ENCODE measurements around the gene ADGRG6.

ADGRG6 gene

DNA sequence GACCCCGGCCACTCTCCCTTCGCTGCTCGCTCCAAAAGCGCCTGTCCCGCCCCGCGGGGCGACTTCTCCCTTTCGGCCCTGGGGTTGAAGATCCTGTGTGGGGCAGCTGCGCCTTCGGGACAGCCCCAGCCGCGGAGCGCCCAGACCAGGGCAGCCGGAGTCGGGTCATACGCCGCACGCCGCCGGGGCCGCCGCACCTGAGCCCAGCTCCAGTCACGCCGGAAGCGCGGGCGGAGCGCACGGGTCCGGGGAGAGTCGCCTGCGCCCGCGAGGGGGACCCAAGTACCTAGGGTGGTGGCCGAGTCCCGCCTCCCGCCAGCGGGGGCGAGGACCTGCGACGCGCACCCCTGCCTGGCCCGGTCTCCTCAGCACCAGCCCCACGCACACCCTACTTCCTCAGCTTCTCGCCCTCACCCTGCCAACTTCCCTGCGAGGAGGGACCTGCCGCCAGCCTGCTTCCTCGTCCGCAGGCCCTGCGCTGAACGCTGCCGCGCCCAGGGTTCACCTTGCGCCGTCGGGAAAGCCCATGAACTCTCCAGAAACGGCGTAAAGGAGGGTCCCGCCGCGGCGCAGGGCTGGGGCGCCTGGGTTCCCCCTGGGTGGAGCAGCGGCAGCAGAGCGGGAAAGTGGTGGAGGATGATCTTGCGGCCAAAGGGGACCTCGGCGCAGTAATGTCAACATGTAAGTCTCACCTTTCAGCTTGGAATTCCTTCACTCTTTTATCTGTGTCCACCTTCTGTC lies at the start of gene ADGRG6:
Gene ADGRG6, plus strand, starts transcription at position 357 of the 741 bp plus-strand sequence. Its CDS starts 323 bp downstream, at position 680.
- TF ChIP-seq, protein P1, sequence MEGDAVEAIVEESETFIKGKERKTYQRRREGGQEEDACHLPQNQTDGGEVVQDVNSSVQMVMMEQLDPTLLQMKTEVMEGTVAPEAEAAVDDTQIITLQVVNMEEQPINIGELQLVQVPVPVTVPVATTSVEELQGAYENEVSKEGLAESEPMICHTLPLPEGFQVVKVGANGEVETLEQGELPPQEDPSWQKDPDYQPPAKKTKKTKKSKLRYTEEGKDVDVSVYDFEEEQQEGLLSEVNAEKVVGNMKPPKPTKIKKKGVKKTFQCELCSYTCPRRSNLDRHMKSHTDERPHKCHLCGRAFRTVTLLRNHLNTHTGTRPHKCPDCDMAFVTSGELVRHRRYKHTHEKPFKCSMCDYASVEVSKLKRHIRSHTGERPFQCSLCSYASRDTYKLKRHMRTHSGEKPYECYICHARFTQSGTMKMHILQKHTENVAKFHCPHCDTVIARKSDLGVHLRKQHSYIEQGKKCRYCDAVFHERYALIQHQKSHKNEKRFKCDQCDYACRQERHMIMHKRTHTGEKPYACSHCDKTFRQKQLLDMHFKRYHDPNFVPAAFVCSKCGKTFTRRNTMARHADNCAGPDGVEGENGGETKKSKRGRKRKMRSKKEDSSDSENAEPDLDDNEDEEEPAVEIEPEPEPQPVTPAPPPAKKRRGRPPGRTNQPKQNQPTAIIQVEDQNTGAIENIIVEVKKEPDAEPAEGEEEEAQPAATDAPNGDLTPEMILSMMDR (conservative IDR thresholded peaks at IDR 0.05; ENCODE audit: control insufficient read depth, insufficient read depth, low read depth, low read length): no peak
- peak within 1 kb of the TSS; percentile 50 for H3K4me3 ChIP-seq (ENCODE audit: control insufficient read depth, low read depth, low read length)
- peak; percentile 7 for DNase-seq (ENCODE audit: low read depth)

DNA sequence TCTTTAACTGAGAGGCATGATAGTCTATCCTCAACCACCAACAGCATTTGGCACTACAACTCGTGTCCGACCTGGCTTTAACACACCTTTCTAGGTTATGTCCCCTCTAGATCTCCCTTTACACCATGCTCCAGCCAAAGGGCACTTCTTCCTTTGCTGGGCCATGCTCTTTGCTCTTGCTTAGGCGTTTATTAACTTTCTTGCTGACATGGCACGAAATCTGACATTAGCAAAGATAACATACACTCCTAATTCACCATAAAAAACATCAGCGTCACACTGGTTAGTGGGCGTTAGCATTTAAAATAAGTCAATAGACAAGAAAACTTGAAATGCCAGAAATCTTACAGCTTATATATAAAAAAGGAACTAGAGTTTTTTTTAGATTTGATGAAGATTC lies 47.3 kb upstream of the ADGRG6 start:
- no peak for DNase-seq (ENCODE audit: low read depth)
- TF ChIP-seq, protein P1 (conservative IDR thresholded peaks at IDR 0.05; ENCODE audit: control insufficient read depth, insufficient read depth, low read depth, low read length): no peak
- H3K4me3 ChIP-seq (ENCODE audit: control insufficient read depth, low read depth, low read length): no peak overlapping the region

DNA sequence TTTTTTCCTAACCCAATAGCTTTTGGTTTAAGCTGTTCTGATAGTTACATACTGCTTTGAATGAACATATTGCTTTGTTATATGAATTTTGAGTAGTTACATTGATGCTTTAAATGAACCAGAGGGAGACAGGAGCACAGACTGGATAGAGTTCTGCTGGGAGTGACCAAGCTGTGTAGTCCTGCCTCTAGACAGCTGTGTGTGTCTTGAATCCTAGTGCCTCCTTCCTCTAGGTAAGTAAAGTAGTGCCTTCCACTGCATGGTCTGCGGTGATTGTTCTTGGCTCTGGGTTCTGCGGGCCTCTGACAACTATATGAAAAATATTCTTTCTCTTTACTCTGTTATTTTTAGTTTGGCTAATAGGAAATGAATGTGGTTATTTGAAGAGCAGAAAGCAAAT lies 46.0 kb upstream of the ADGRG6 start:
- DNase-seq (ENCODE audit: low read depth): no peak
- no peak overlapping the region for H3K4me3 ChIP-seq (ENCODE audit: control insufficient read depth, low read depth, low read length)
- TF ChIP-seq, protein P1 (conservative IDR thresholded peaks at IDR 0.05; ENCODE audit: control insufficient read depth, insufficient read depth, low read depth, low read length): no peak

DNA sequence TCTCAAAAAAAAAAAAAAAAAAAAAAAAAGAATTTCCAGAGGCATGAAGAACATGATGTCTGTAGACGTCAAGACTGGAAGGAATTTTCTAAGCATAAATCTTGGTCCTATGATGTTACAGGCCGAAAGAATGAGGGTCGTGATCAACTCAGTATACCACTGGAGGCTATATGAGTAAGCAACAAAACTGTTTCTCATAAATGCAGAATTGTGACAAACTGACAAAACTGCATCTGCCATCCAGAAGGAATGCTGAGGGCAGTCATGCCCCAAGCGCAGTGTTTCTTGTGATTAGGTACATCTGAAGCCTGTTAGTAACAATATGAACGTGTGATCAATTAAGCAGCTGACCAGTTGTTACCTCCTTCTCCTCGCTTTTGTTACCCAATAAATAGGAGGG lies 43.5 kb upstream of the ADGRG6 start:
- no peak overlapping the region for H3K4me3 ChIP-seq (ENCODE audit: control insufficient read depth, low read depth, low read length)
- DNase-seq (ENCODE audit: low read depth): peak; percentile 9
- TF ChIP-seq, protein P1 (conservative IDR thresholded peaks at IDR 0.05; ENCODE audit: control insufficient read depth, insufficient read depth, low read depth, low read length): no peak

DNA sequence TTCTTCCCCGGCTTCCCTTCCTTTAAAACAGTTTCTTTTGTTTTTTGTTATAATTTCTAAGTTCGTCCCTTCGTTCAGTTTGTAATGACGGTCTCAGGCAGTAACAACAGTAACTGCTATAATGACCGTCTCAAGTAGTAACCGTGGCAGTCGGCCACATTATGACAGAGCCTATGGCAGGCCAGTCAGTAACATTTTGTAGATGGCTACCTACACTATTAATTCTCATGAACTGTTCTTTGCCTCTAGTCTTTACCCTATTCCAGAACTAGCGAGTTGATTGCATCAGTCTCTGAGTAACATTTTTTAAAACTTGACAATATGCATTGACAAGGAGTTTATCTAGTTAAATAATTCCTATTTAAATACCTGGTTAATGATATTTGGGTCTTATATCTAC lies 43.0 kb upstream of the ADGRG6 start:
- no peak overlapping the region for H3K4me3 ChIP-seq (ENCODE audit: control insufficient read depth, low read depth, low read length)
- TF ChIP-seq, protein P1 (conservative IDR thresholded peaks at IDR 0.05; ENCODE audit: control insufficient read depth, insufficient read depth, low read depth, low read length): no peak
- DNase-seq (ENCODE audit: low read depth): no peak

DNA sequence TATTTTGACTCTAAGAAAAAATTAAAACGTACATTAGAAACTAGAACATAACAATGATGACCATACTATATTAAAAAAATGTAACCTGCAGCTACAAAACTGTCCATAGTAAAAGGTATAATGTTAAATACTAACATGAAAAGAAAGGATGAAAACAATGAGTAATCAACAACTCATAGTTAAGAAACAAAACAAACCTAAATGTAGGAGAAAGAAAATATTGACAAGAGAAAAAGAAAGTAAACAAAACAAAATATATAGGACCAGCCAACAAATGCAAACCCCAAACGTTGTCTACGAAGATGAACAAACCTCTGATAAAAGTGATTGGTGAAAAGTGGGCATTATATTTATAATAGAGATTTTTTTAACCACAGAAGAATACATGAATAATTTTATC lies 41.1 kb upstream of the ADGRG6 start:
- DNase-seq (ENCODE audit: low read depth): no peak
- TF ChIP-seq, protein P1 (conservative IDR thresholded peaks at IDR 0.05; ENCODE audit: control insufficient read depth, insufficient read depth, low read depth, low read length): no peak
- H3K4me3 ChIP-seq (ENCODE audit: control insufficient read depth, low read depth, low read length): no peak overlapping the region
